A673 (cell line): ENCODE data around the gene B4GALT3. TPM values are rescaled to one million over a fixed set of nuclear protein-coding genes. Genes with fewer than 3 reads are reported as not detected.

Experiments used
- BruUV-seq: library from RNA; stranded (reverse); fragments of 400-500 nt; replicated peaks from 2 replicates; lab custom pipeline; 2021; lab: Mats Ljungman, UMichigan
- CTCF ChIA-PET: fragments of 300-600 bp; sonication (Branson Sonifier 250); formaldehyde crosslinking; loops from one replicate; lab custom pipeline; 2022; ENCODE audit warnings: antibody characterized with exemption; lab: Charles Lee
- POLR2A ChIA-PET: fragments of 300-600 bp; sonication (Branson Sonifier 250); formaldehyde crosslinking; loops from one replicate; lab custom pipeline; 2022; ENCODE audit warnings: antibody characterized with exemption; ENCODE audit not compliant: low non-redundant PET; lab: Charles Lee
- DNase-seq: peaks from one replicate; pipeline ENCODE4 v3.0.0-alpha.2; 2015; ENCODE audit warnings: low spot score
- H3K27ac ChIP-seq: fragments of 200-600 bp; sonication (generic); 2 replicates; pipeline ENCODE4 v1.5.1; 2016; ENCODE audit warnings: mixed run types, low read depth, mild to moderate bottlenecking, mixed read lengths, antibody characterized with exemption, low read length; ENCODE audit not compliant: poor library complexity, severe bottlenecking
- H3K27me3 ChIP-seq: fragments of 200-600 bp; sonication (generic); replicated peaks from 2 replicates; pipeline ENCODE4 v1.6.1; 2017; ENCODE audit warnings: mixed run types, low read depth, mild to moderate bottlenecking, mixed read lengths, antibody characterized with exemption, low read length; ENCODE audit not compliant: insufficient read depth, poor library complexity
- H3K36me3 ChIP-seq: fragments of 200-600 bp; sonication (generic); 2 replicates; pipeline ENCODE4 v1.6.1; 2016; ENCODE audit warnings: mixed run types, mild to moderate bottlenecking, mixed read lengths, antibody characterized with exemption, low read length; ENCODE audit not compliant: insufficient read depth, poor library complexity, severe bottlenecking
- H3K4me1 ChIP-seq: fragments of 200-600 bp; sonication (generic); 2 replicates; pipeline ENCODE4 v1.6.1; 2017; ENCODE audit warnings: mixed run types, mild to moderate bottlenecking, mixed read lengths, antibody characterized with exemption, low read length; ENCODE audit not compliant: insufficient read depth, poor library complexity, severe bottlenecking
- H3K4me3 ChIP-seq: fragments of 200-600 bp; sonication (generic); 2 replicates; pipeline ENCODE4 v1.5.1; 2016; ENCODE audit warnings: low read depth, mixed run types, mild to moderate bottlenecking, mixed read lengths, low read length; ENCODE audit not compliant: poor library complexity, severe bottlenecking
- H3K9me3 ChIP-seq: fragments of 200-600 bp; sonication (generic); 2 replicates; pipeline ENCODE4 v1.6.1; 2016; ENCODE audit warnings: mixed run types, low read depth, mild to moderate bottlenecking, mixed read lengths, antibody characterized with exemption, low read length; ENCODE audit not compliant: poor library complexity, severe bottlenecking
- EZH2 ChIP-seq: fragments of 200-600 bp; sonication (generic); IDR thresholded peaks from 2 replicates; pipeline ENCODE4 v1.6.1; 2017; ENCODE audit warnings: borderline replicate concordance, low read depth, mild to moderate bottlenecking, mixed read lengths, antibody characterized with exemption, low read length; ENCODE audit not compliant: poor library complexity, severe bottlenecking
- intact Hi-C: fragments of 100-400 bp; cut with micrococcal nuclease; formaldehyde crosslinking; loops from one replicate; pipeline ENCODE4 v1.10.0; 2022; ENCODE audit not compliant: unreplicated experiment
- total RNA-seq: library from RNA; stranded (reverse); gene quantifications from 2 replicates; pipeline ENCODE4 v1.2.3, GENCODE V29; 2021
- TF ChIP-seq, protein P1 (sequence below): fragments of 300-800, 200-600 bp; sonication (generic); conservative IDR thresholded peaks from 2 replicates; pipeline ENCODE4 v1.5.1; 2017; ENCODE audit warnings: low read depth, mild to moderate bottlenecking, antibody characterized with exemption, low read length, moderate library complexity, mixed read lengths

B4GALT3 gene
- total RNA-seq, 1 experiment from 2014 or later, result 55.1 TPM

GRCh38 chr1:161195171-161195570, 17.9 kb upstream of the B4GALT3 start:
- no TSS peak for BruUV-seq
- intact Hi-C loops, result no loop called here
- ChIA-PET POLR2A (no interaction called here), CTCF (no interaction called here)
- TF ChIP-seq EZH2, result no peak
- TF ChIP-seq, protein P1, sequence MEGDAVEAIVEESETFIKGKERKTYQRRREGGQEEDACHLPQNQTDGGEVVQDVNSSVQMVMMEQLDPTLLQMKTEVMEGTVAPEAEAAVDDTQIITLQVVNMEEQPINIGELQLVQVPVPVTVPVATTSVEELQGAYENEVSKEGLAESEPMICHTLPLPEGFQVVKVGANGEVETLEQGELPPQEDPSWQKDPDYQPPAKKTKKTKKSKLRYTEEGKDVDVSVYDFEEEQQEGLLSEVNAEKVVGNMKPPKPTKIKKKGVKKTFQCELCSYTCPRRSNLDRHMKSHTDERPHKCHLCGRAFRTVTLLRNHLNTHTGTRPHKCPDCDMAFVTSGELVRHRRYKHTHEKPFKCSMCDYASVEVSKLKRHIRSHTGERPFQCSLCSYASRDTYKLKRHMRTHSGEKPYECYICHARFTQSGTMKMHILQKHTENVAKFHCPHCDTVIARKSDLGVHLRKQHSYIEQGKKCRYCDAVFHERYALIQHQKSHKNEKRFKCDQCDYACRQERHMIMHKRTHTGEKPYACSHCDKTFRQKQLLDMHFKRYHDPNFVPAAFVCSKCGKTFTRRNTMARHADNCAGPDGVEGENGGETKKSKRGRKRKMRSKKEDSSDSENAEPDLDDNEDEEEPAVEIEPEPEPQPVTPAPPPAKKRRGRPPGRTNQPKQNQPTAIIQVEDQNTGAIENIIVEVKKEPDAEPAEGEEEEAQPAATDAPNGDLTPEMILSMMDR, result no peak
- Histone ChIP-seq H3K4me1 (peaks cover 37% of the 10 kb centered on the region), H3K36me3 (peaks cover 53% of the 10 kb centered on the region), H3K4me3 (no peak overlapping the region), H3K9me3 (no peaks in the 10 kb centered on the region), H3K27me3 (no peaks in the 10 kb centered on the region), H3K27ac (no peak overlapping the region)
- no peak for DNase-seq

- POLR2A ChIA-PET, result interaction anchor here (0.8 kb wide), 1 partner anchor 13 kb away, joined by 3 read pairs; no protein-coding TSS in a partner anchor
- Histone ChIP-seq H3K4me1 (peaks cover 25% of the 10 kb centered on the region), H3K27ac (no peak overlapping the region), H3K27me3 (no peaks in the 10 kb centered on the region), H3K36me3 (peaks cover 53% of the 10 kb centered on the region), H3K4me3 (no peak overlapping the region), H3K9me3 (no peaks in the 10 kb centered on the region)
- TF ChIP-seq EZH2, result no peak
- TF ChIP-seq, protein P1, result no peak
- intact Hi-C loops, result no loop called here
- no peak for DNase-seq
- CTCF ChIA-PET, result interaction anchor here (0.5 kb wide), 1 partner anchor 243 kb away, joined by 5 read pairs; no protein-coding TSS in a partner anchor
- no TSS peak for BruUV-seq
These were observed 16.4 kb upstream of the B4GALT3 start for GRCh38 chr1:161193561-161194235.

GRCh38 chr1:161192476-161193465, 15.5 kb upstream of the B4GALT3 start:
- Histone ChIP-seq H3K9me3 (no peaks in the 10 kb centered on the region), H3K4me3 (no peak overlapping the region), H3K4me1 (peaks cover 21% of the 10 kb centered on the region), H3K27me3 (no peaks in the 10 kb centered on the region), H3K36me3 (peaks cover 53% of the 10 kb centered on the region), H3K27ac (no peak overlapping the region)
- intact Hi-C loops, result loop anchor here (1.0 kb wide), 1 partner anchor 33 kb away; no protein-coding TSS in a partner anchor
- BruUV-seq, result no TSS peak
- TF ChIP-seq, protein P1, result peak; percentile 91
- no peak for TF ChIP-seq EZH2
- DNase-seq, result peak; percentile 85
- ChIA-PET POLR2A (no interaction called here), CTCF (no interaction called here)
